ENCODE measurements around the gene FRA10AC1.

FRA10AC1 gene

GRCh38 chr10:93628858-93629257, 73.5 kb downstream of the FRA10AC1 start:
- no peak for DNase-seq

DNA sequence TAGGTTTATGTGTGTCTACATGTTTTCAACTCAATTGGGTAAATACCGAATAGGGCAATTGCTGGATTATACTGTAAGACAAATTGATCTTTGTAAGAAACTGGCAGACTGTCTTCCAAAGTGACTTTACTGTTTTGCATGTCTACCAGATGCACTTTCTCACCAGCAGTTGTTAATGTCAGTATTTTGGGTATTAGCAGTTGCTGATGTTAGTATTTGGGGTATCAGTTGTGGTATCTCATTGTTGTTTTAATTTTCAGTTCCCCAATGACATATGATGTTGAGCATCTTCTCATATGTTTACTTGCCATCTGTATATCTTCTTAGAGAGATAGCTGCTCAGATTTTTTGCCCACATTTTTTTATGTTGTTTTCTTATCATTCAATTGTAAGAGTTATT, 79.5 kb downstream of the FRA10AC1 start:
- no peak for DNase-seq

GRCh38 chr10:93620925-93621324, 81.5 kb downstream of the FRA10AC1 start:
- DNase-seq: no peak

Measured in activated CD4-positive, CD25-positive, alpha-beta regulatory T cell treated with anti-CD3 and anti-CD28 coated beads, Interleukin-2, amount 50 U/mL, for 72 hours (primary cell).